ENCODE data around the gene PLCXD1. TPM values are rescaled to one million over a fixed set of nuclear protein-coding genes. Genes with fewer than 3 reads are reported as not detected.
A peak's percentile ranks its signal among the peaks of the same experiment; 100 is the strongest.
"Not testable (repeated sequence)": the region's sequence is repeated elsewhere in the genome, so short reads cannot be mapped to it uniquely, and the experiment has no call there.

Gene PLCXD1
- total RNA-seq, 1 experiment from 2014 or later, result 14.0 TPM

GRCh38 chrX:316351-317325 lies 35.5 kb downstream of the PLCXD1 start:
- DNase-seq (ENCODE audit: low read depth), result no peak

GRCh38 chrX:317424-318067 lies 36.4 kb downstream of the PLCXD1 start:
- no peak for DNase-seq (ENCODE audit: low read depth)

- peak; percentile 97 for DNase-seq (ENCODE audit: low read depth)
Observed at GRCh38 chrX:318068-318738, 37.0 kb downstream of the PLCXD1 start.

GRCh38 chrX:318739-319578 lies 37.8 kb downstream of the PLCXD1 start, which contains the start of gene GTPBP6:
GTPBP6 (minus strand) TSS chrX:318796; CDS start chrX:318787, 9 bp downstream.
- DNase-seq (ENCODE audit: low read depth), result peak; percentile 97

- no peak for DNase-seq (ENCODE audit: low read depth)
Observed at GRCh38 chrX:319579-320125, 38.5 kb downstream of the PLCXD1 start.

- no peak for DNase-seq (ENCODE audit: low read depth)
Observed at GRCh38 chrX:320126-320783, 39.1 kb downstream of the PLCXD1 start.

- peak; percentile 68 for DNase-seq (ENCODE audit: low read depth)
Observed at GRCh38 chrX:323721-324628, 42.8 kb downstream of the PLCXD1 start.

GRCh38 chrX:324664-325063 lies 43.5 kb downstream of the PLCXD1 start:
- not testable (repeated sequence) for DNase-seq (ENCODE audit: low read depth)

- no peak for DNase-seq (ENCODE audit: low read depth)
Observed at GRCh38 chrX:327660-328126, 46.5 kb downstream of the PLCXD1 start.

- no peak for DNase-seq (ENCODE audit: low read depth)
Observed at GRCh38 chrX:329291-329910, 48.2 kb downstream of the PLCXD1 start.

GRCh38 chrX:330141-330725 lies 49.1 kb downstream of the PLCXD1 start:
- not testable (repeated sequence) for DNase-seq (ENCODE audit: low read depth)

GRCh38 chrX:330726-331150 lies 49.6 kb downstream of the PLCXD1 start:
- DNase-seq (ENCODE audit: low read depth), result no peak

GRCh38 chrX:331151-331824 lies 50.1 kb downstream of the PLCXD1 start:
- peak; percentile 39 for DNase-seq (ENCODE audit: low read depth)

- no peak for DNase-seq (ENCODE audit: low read depth)
Observed at GRCh38 chrX:331825-332495, 50.8 kb downstream of the PLCXD1 start.

GRCh38 chrX:332496-332860 lies 51.3 kb downstream of the PLCXD1 start:
- DNase-seq (ENCODE audit: low read depth), result no peak

- DNase-seq (ENCODE audit: low read depth), result no peak
Observed at GRCh38 chrX:332916-333610, 51.9 kb downstream of the PLCXD1 start.
